ENCODE results near the gene PPARG. TPM values are rescaled to one million over a fixed set of nuclear protein-coding genes. Genes with fewer than 3 reads are reported as not detected.
A peak's percentile ranks its signal among the peaks of the same experiment; 100 is the strongest.

Gene PPARG
- total RNA-seq, 1 experiment from 2014 or later: 71.6 TPM

- TF ChIP-seq SRF (IDR thresholded peaks at IDR 0.05; ENCODE audit: low read depth) (no peak), POLR2A (IDR thresholded peaks at IDR 0.05; ENCODE audit: borderline replicate concordance, extremely low read depth, insufficient read depth, insufficient read length) (no peak), JUND (IDR thresholded peaks at IDR 0.05) (0 out of 2 replicates have a peak, but pooled peaks have one; percentile 28), ZNF274 (IDR thresholded peaks at IDR 0.05; ENCODE audit: low read depth, low read length) (no peak), EZH2phosphoT487 (IDR thresholded peaks at IDR 0.05; ENCODE audit: borderline replicate concordance) (no peak), ZFX (IDR thresholded peaks at IDR 0.05) (no peak), ZBTB33 (IDR thresholded peaks at IDR 0.05; ENCODE audit: extremely low read depth, insufficient replicate concordance, low read length) (no peak), SP1 (IDR thresholded peaks at IDR 0.05; ENCODE audit: low read depth) (peak; percentile 61), SIN3A (IDR thresholded peaks at IDR 0.05; ENCODE audit: low read depth) (no peak), ATF3 (IDR thresholded peaks at IDR 0.05) (peak; percentile 52; the same call in 1 of the 2 replicates), FOSL1 (IDR thresholded peaks at IDR 0.05; ENCODE audit: low read depth) (no peak)
Observed at GRCh38 chr3:12393894-12394293, 105.0 kb downstream of the PPARG start (continued).

- Histone ChIP-seq H3K4me3 (replicated peaks in 1 of 2; ENCODE audit: low read depth in 1 of 2, low read length in 2 of 2) (no peak overlapping the region), H3K27ac (ENCODE audit: low read depth, low read length) (no peak overlapping the region), H3K4me1 (ENCODE audit: control insufficient read depth in 1 of 2, insufficient read depth in 2 of 2, low read length in 2 of 2) (no peaks in the 10 kb centered on the region; a peak in 1 of 4 replicates), H4K20me1 (ENCODE audit: insufficient read depth) (no peaks in the 10 kb centered on the region), H3K9ac (ENCODE audit: low read length) (no peak overlapping the region), H3K27me3 (ENCODE audit: insufficient read depth, low read length) (no peaks in the 10 kb centered on the region), H3K9me2 (ENCODE audit: insufficient read depth) (no peaks in the 10 kb centered on the region), H3K9me3 (ENCODE audit: control insufficient read depth in 1 of 2, insufficient read depth in 1 of 2, low read depth in 1 of 2, low read length in 2 of 2) (no peaks in the 10 kb centered on the region), H3K4me2 (ENCODE audit: low read length) (no peak overlapping the region), H3K79me2 (ENCODE audit: insufficient read depth, low read length) (no peaks in the 10 kb centered on the region), H2AFZ (ENCODE audit: low read depth, low read length, poor library complexity, severe bottlenecking) (no peak overlapping the region), H3K36me3 (ENCODE audit: control insufficient read depth in 1 of 2, insufficient read depth in 2 of 2, low read length in 2 of 2) (no peaks in the 10 kb centered on the region)
- TF ChIP-seq FOSL1 (IDR thresholded peaks at IDR 0.05; ENCODE audit: low read depth): no peak
- DNase-seq (ENCODE audit: low read depth, low spot score) (no peak), ATAC-seq (no peak)
- CTCF ChIA-PET: no interaction called here
- BruUV-seq (replicated peaks): no TSS peak
- RAD21 ChIA-PET (ENCODE audit: low non-redundant PET in 1 of 2, low total read pairs in 2 of 2, uncharacterized antibody in 2 of 2, unreplicated experiment in 2 of 2): no interaction called here
- intact Hi-C loops (cut with micrococcal nuclease): no loop called here
- POLR2A ChIA-PET: interaction anchor here (2.3 kb wide), 1 partner anchor 11 kb away, joined by 7 read pairs; no protein-coding TSS in a partner anchor
Observed at GRCh38 chr3:12394569-12395271, 105.8 kb downstream of the PPARG start.
